HG03439 (cell line): ENCODE results near the gene ZNF80.
A peak's percentile ranks its signal among the peaks of the same experiment; 100 is the strongest.

Source experiments
- ATAC-seq: cut with Tn5 transposase; IDR thresholded peaks from one replicate; pipeline ENCODE4 v1.9.1; 2021; ENCODE audit warnings: mild to moderate bottlenecking, moderate library complexity; ENCODE audit not compliant: unreplicated experiment

Gene ZNF80

DNA sequence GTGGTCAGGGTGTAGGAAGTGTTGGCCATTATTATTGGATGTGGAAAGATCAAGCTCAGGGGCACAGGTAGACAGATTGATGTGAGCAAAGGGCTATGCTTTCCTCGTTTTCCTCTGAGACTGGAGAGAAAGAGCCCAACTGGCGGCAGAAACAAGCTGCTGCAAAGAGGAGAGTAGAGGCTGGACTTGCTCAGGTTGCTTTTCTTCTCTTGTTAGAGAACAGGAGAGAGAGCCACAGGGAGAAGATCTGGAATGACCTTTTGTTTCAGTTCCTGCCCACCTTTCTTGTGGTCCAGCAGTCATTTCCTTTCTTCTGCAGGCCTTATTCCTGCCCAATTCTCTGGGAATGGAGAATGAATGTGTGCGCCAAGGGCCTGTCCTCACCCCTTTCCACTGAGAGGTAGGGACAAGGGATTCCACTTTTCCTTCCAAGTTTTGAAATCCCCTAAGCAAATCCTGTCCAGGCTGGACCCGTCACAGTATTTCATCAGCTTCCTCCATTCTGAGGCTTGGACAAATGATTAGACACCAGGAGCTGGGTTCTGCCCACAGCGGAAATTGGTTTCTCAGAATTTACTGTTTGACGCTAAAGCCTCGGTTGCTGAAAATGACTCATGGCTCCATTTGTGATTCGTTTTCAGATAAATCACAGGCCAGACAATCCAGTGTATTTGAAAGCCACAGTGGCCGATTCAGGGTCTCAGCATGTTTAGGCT is 16.1 kb downstream of the ZNF80 start:
- no peak for ATAC-seq

DNA sequence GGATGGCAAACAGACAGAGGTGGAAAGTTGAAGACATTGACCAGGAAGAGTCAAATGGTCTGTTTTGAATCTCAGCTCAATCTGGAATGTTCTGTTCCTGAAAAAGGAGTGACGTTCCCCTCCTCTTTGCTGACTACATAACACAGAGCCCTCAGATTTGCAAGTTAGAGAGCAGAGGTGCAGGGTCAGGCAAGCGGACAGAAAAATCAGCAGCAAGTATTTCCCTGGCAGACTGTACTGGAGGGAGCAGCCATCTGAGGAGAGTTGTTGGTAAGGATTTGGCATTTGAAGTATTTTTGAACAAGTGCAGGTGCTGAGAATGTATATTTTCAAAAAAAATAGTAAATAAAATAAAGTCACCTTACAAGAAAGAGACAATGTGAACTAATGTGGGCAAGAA is 17.6 kb downstream of the ZNF80 start:
- ATAC-seq = no peak

DNA sequence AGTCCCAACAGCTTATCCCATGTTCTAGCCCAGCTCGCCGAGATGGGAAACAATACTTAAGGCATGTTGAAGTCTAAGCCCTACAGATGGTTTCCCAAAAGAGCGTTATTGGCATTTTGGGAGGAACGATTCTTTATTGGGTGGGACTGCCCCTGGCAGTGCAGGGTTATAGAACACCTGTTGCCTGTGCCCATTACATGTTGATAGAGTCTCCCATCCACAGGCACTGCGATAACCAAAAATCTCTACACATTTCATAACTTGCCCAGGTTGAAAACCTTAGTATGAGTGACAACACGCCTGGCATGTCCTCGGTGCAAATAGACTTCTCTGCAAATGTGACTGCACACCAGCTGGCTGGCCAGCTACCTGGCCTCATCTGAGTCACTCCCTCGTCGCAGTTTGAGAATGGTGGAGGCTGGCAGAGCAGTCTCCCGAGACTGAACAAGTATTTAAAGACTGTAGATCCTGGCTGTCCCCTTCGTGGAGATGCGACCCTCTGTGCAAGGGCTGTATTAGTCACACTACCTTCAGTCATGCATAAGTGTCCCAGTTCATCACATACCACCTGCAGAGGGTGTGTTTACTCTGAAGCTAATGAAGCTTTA is 18.7 kb downstream of the ZNF80 start:
- no peak for ATAC-seq

DNA sequence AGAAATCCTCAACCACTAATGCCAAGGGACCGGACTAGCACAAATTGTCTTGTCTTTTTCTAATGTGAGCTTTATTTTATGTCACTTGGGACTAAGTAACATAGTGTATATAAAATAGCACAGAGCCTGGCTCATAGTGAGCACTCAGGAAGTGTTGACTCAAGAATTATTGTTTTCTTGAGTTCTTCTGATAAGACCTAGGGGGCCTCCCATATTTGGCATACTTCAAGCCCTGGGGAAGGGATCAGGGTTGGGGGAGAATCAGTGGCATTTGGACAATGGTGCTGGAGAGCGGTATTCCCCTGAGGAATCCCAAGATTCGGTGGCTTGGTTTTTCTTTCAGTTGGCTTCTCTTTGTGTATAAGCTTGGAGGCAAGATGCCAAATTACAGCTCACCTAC is 19.4 kb downstream of the ZNF80 start:
- no peak for ATAC-seq

DNA sequence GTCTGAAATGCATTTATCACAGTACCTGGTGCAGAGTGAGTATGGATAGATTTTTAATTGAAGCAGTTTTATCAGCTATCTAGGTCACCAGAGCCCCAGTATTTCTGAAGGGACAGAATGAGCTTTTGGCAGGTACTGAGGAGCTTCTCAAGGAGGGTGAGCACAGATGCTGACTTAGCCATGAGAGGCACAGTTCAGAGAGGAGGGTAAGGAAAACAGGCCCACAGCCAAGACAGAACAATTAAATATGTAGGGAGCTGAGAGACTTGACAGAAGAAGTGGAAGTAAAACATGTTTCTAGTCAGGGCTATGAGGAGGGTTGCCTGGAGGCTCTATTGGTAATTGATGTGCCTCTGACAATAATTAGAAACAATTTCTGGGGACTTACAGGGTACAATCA is 20.1 kb downstream of the ZNF80 start:
- ATAC-seq = no peak

DNA sequence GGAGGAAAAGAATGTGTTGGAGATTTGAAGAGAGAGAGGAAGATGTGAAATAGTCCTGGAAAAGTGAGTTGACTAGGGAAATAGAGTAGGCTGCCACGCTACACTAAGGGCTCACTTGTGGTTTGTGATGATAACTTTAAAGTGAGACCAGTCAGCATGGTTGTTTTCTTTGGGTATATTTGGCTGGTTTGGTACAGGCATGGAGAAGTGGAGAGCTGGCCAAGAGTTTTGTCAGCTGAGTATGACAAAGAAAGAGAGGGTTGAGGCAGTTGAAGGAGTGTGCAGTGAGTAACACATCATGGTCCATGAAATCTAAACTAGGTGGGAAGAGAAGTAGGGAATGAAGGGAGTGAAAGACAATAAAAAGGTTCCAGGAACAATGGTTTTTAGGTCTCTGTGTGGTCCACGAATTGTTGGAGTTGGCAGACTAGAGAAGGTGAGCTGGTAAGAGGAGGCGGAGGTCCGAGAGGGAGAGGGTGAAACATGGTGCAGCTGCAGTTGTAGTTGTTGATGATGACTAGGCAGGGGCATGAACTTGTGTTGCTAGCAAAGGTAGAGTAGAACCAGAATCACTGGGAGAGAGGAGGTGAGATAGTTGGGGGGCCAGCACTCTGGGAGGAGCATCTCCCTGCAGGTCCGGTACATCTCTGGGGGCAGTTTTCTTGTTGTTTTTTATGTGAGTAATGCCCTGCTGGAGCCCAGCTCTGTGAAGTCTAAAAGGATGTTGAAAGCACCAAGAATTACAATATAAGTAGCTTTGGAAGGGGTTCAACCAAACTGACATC is 21.0 kb downstream of the ZNF80 start:
- ATAC-seq = no peak

DNA sequence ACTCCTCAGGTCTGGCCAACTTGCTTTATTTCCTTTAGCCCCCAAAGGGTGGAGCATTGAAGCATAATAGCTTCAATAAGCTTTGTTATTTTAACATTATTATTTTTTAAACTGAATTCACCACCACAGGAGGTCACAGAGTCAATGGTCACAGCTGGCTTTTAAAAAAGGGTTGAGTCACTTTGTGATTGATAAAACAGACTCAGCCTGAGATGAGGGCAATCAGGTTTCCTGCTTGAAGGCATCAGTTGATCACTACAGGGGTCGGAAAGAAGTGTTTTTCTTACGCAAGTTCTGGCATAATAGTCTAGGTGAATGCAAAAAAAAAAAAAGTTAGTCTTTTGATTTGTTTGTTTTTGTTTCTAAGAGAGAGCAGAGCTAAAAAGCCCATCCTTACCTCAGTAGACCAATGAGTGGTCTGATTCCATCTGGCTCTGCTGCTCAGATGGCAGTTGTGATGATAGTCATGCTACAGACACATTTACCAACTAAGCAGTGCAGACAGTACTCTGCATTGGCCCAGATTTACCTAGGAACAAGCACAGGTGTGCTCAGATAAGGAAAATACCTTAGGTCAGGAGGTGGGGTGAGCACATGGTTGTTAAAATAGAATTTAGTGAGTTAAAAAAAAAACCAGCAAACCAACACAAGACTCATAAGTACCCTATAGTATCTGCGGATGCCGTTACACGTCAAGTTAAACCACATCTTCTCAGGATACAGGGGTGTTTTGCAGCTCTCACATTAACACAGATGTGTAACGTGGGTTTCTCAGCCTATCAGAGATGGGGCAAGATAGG is 22.6 kb downstream of the ZNF80 start:
- ATAC-seq = no peak

DNA sequence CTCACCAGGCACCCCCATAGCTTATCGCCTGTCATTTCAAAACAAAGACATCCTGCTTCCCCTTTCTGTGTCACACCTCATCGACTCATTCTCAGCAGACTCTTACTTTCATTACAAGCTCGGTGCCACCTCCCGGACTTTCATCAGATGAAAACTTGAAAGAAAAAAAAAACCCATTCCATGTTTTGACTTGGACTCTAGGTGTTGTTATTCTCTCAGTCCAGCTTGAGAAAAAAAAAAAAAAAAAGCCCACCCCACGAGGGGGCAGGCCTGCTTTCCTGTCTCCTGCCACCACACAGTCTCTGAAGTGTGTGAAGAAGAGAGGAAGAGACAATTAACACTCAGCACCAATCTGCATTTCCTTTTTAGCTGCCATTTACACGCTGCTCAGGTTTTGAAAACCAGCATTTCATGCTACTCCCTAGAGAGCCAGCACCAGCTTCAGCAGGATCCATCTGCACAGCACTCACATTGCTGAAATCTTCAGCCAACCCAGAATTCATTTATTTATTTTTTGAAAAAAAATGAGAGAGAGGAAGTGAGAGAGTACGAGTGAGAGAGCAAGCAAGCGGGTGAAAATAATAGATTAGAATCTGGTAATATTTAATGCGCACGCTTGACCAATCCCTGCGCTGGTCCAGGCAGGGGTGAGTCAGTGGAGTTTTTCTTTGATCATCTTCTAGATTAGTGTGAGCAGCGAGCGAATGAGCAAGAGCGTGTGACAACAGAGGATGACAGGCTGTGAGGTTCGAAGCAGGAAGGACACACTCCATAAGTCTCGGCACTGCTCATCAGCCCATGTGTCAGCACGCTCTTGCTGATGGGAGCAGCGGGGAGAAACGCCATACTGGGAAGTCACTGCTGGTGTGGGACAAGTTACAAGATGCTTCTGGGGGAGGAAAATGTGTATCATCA is 23.5 kb downstream of the ZNF80 start:
- peak; percentile 88 for ATAC-seq

DNA sequence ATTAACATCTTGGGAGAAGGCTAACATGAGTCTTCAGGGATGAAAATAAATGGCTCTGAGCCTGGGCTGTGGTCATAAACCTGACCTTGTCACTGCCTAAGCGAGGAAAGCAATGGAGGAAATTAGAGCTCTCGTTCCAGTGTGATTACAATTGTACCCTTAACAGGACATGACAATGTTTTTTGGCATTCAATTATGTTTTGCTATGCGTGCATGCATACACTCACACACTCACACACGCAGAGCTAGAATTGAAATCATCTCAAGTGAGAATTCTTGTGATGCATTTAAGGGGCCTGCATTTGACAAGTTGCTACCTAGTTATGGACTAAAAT is 24.1 kb downstream of the ZNF80 start:
- peak; percentile 14 for ATAC-seq

DNA sequence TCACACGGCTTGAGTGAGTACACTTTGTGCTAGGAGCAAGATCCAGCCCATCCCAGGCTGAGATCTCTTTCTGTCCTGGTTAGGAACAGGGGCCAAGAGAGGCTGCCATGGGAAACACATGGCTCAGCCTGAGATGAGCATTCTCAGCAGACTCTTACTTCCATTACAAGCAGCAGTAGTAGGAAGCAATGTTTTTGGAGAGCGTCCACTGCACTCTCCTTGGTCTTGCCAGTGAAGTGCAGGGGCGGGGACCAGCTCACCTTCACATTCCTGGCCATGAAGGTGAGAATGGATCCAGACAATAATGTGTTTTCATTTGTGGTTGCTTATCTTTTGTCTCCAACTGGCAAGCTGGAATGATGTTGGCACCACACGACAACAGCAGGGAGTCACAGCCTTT is 24.7 kb downstream of the ZNF80 start:
- no peak for ATAC-seq

DNA sequence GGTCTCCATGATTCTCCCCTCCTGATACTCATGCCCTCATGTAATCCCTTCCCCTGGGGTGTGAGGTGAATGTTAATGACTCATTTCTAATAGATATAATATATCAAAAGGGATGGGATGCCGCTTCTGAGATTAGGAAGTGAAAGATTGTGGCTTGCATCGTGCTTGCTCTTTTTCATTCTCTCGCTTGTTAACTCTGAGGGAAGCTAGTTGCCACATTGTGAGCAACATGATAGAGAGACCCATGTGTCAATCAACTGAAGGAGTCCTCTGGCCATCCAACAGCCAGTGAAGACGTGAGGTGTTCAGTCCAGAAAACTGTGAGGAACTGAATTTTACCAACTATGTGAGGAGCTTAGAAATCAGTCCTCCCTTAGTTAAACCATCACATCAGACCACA is 29.6 kb downstream of the ZNF80 start:
- peak; percentile 59 for ATAC-seq

DNA sequence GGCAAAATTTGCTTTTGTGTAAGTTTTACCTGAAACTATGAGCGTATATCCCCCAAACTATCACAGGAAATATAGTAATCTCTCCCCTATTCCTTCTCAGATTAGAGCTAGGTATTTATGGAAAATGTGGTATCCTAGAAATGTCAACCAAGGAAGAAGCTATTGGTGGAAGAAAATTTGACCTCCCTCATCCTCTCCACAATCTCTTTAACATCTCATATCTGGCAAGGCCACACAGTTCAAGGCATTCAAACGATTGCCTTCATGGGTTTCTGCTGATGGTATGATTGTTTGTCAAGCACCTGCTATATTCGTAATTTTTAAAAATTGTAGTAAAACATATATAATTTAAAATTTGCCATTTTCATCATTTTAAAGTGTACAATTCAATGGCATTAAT is 31.0 kb downstream of the ZNF80 start:
- ATAC-seq = no peak

DNA sequence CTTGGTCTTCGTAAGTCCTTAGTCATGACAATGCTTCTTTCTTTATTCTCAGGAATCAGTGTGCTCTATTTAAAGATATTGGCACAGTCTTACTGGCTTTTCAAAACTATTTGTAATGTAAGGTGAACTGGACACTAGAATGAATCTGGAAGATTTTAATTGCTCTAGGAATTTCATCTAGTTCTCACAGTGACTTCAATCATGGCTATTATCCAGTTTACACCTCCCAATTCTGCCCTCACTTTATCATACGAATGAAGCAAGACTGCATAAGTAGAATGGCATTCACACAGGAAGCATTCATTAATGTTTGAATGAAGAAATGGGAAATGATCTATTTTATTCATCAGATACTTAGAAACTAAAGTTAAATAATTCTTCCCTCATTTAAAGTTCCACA is 31.8 kb downstream of the ZNF80 start:
- ATAC-seq = no peak

DNA sequence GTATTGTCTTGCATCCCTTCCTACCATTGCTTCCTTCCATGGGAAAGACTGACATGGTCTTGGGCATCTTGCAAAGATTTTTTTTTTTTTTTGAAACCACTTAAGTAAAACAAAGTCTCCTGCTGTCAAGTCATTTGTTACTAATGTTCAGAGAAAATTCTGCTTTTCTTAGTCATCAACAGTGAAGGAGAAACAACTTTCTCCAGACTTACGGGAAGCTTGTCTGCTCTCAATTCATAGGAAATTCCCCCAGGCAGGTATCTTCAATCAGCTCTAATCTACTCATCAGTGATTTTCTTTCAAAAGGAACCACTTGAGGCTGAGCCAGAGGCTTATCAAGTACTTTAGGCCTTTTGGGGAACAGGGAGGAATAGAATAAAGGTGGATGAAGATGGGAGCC is 42.6 kb downstream of the ZNF80 start:
- no peak for ATAC-seq

DNA sequence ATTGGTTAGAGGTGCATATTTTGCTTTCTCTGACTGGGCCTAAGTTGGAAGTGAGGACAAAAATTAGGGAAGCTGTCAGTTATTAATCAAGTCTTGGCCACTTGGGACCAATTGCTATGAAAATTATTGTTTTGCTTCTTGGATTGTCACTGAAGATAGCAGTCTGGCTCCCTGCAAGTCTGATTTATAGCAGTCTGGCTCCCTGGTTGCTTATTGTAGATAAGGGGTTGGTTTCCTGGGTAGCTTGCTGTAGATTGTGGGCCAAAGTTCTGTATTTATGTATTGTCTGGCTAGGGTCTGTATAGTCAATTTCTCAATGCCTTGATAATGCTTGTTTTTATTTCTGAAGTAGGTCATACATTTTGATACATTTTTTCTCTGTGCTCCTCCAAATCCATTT is 45.2 kb downstream of the ZNF80 start:
- ATAC-seq = no peak

DNA sequence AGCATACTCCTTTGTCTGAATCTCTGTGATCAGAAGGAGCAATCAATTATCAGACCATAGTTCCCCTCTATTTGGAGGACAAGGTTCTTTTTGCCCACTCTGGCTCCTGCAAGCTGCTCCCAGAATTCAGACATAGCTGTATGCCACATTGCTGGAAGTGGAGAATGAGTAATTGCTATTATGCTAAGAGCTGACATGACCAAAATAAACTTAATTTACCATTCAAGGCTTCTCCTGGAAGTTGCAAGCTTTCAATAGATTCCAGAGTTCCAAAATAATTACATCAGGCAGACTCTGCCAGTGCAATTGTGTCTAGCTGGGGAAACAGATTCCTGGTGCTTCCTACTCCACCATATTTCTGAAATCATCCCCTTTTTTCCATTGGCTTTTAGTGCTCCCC is 50.9 kb downstream of the ZNF80 start:
- no peak for ATAC-seq
